Measurements from ENCODE around the gene CSF3R.
"Not testable (repeated sequence)": the region's sequence is repeated elsewhere in the genome, so short reads cannot be mapped to it uniquely, and the experiment has no call there.

CSF3R gene

GRCh38 chr1:36513676-36514473 is 31.2 kb upstream of the CSF3R start:
- Histone ChIP-seq H3K27ac (ENCODE audit: poor library complexity, severe bottlenecking) (no peak overlapping the region), H3K27me3 (ENCODE audit: insufficient read depth, poor library complexity, severe bottlenecking) (no peaks in the 10 kb centered on the region), H3K9me3 (ENCODE audit: severe bottlenecking) (no peaks in the 10 kb centered on the region), H3K36me3 (ENCODE audit: low read depth) (no peaks in the 10 kb centered on the region), H3K4me1 (ENCODE audit: insufficient read depth, poor library complexity, severe bottlenecking) (no peaks in the 10 kb centered on the region), H3K4me3 (ENCODE audit: severe bottlenecking) (no peak overlapping the region)
- DNase-seq (ENCODE audit: low spot score) = no peak
- TF ChIP-seq CTCF (IDR thresholded peaks at IDR 0.05; ENCODE audit: poor library complexity, severe bottlenecking) = no peak
- no peak for ATAC-seq (ENCODE audit: low read depth)

- no peak for TF ChIP-seq CTCF (IDR thresholded peaks at IDR 0.05; ENCODE audit: poor library complexity, severe bottlenecking)
- no peak for DNase-seq (ENCODE audit: low spot score)
Observed at GRCh38 chr1:36512842-36513241, 30.1 kb upstream of the CSF3R start.

GRCh38 chr1:36511804-36512798 is 29.4 kb upstream of the CSF3R start:
- peak; percentile 84 for ATAC-seq (ENCODE audit: low read depth)
- H3K27ac ChIP-seq (ENCODE audit: poor library complexity, severe bottlenecking) = no peak overlapping the region

More at GRCh38 chr1:36512842-36513241, 30.1 kb upstream of the CSF3R start:
- Histone ChIP-seq H3K27me3 (ENCODE audit: insufficient read depth, poor library complexity, severe bottlenecking) (no peaks in the 10 kb centered on the region), H3K36me3 (ENCODE audit: low read depth) (no peaks in the 10 kb centered on the region), H3K27ac (ENCODE audit: poor library complexity, severe bottlenecking) (no peak overlapping the region), H3K9me3 (ENCODE audit: severe bottlenecking) (no peaks in the 10 kb centered on the region), H3K4me3 (ENCODE audit: severe bottlenecking) (no peak overlapping the region), H3K4me1 (ENCODE audit: insufficient read depth, poor library complexity, severe bottlenecking) (no peaks in the 10 kb centered on the region)
- peak; percentile 34; the same call in 2 of the 3 replicates for ATAC-seq (ENCODE audit: low read depth)

GRCh38 chr1:36511220-36511619 is 28.5 kb upstream of the CSF3R start:
- not testable (repeated sequence) for H3K4me1 ChIP-seq (ENCODE audit: insufficient read depth, poor library complexity, severe bottlenecking); H3K9me3 ChIP-seq (ENCODE audit: severe bottlenecking); H3K27me3 ChIP-seq (ENCODE audit: insufficient read depth, poor library complexity, severe bottlenecking); DNase-seq (ENCODE audit: low spot score); H3K27ac ChIP-seq (ENCODE audit: poor library complexity, severe bottlenecking); H3K4me3 ChIP-seq (ENCODE audit: severe bottlenecking); ATAC-seq (ENCODE audit: low read depth); H3K36me3 ChIP-seq (ENCODE audit: low read depth)

More at GRCh38 chr1:36511804-36512798, 29.4 kb upstream of the CSF3R start:
- Histone ChIP-seq H3K36me3 (ENCODE audit: low read depth) (no peaks in the 10 kb centered on the region), H3K9me3 (ENCODE audit: severe bottlenecking) (no peaks in the 10 kb centered on the region), H3K27me3 (ENCODE audit: insufficient read depth, poor library complexity, severe bottlenecking) (no peaks in the 10 kb centered on the region), H3K4me3 (ENCODE audit: severe bottlenecking) (no peak overlapping the region), H3K4me1 (ENCODE audit: insufficient read depth, poor library complexity, severe bottlenecking) (no peaks in the 10 kb centered on the region)
- DNase-seq (ENCODE audit: low spot score) = no peak
- TF ChIP-seq CTCF (IDR thresholded peaks at IDR 0.05; ENCODE audit: poor library complexity, severe bottlenecking) = no peak

- H3K4me3 ChIP-seq (ENCODE audit: severe bottlenecking) = no peak overlapping the region
- TF ChIP-seq CTCF (IDR thresholded peaks at IDR 0.05; ENCODE audit: poor library complexity, severe bottlenecking) = no peak
- H3K36me3 ChIP-seq (ENCODE audit: low read depth) = no peaks in the 10 kb centered on the region
- ATAC-seq (ENCODE audit: low read depth) (no peak), DNase-seq (ENCODE audit: low spot score) (no peak)
- no peaks in the 10 kb centered on the region for H3K9me3 ChIP-seq (ENCODE audit: severe bottlenecking)
- H3K27me3 ChIP-seq (ENCODE audit: insufficient read depth, poor library complexity, severe bottlenecking) = no peaks in the 10 kb centered on the region
- H3K4me1 ChIP-seq (ENCODE audit: insufficient read depth, poor library complexity, severe bottlenecking) = no peaks in the 10 kb centered on the region
- H3K27ac ChIP-seq (ENCODE audit: poor library complexity, severe bottlenecking) = no peak overlapping the region
Observed at GRCh38 chr1:36510418-36510817, 27.7 kb upstream of the CSF3R start.
